ENCODE results near the gene PDZRN3. TPM values are rescaled to one million over a fixed set of nuclear protein-coding genes. Genes with fewer than 3 reads are reported as not detected.

The PDZRN3 gene
- total RNA-seq (1 to 10 TPM; 1.0 to 1.8 TPM), polyA plus RNA-seq (under 1 TPM; 0.69 to 0.82 TPM)

- Histone ChIP-seq H3K9me3 (ENCODE audit: control insufficient read depth in 4 of 4, low read length in 3 of 4) (no peaks in the 10 kb centered on the region), H3K27me3 (ENCODE audit: control insufficient read depth in 4 of 4, insufficient read depth in 4 of 4, low read length in 3 of 4) (peaks cover 0 to 11% (median 1%) of the 10 kb centered on the region in 4 donors), H3K4me1 (ENCODE audit: control insufficient read depth in 4 of 4, insufficient read depth in 4 of 4, low read length in 3 of 4) (peaks cover 8 to 26% (median 22%) of the 10 kb centered on the region in 4 donors), H3K36me3 (ENCODE audit: control insufficient read depth in 4 of 4, insufficient read depth in 3 of 4, low read depth in 1 of 4, low read length in 3 of 4) (no peaks in the 10 kb centered on the region), H3K27ac (ENCODE audit: low read depth in 1 of 2, low read length in 2 of 2) (peak within 1 kb of the TSS; percentile 23 to 42), H3K9ac (ENCODE audit: low read depth in 1 of 2, low read length in 2 of 2) (no peak within 1 kb of the TSS), H3K4me3 (ENCODE audit: low read depth in 1 of 3, low read length in 3 of 3) (peak within 1 kb of the TSS in 2 of 3 donors; percentile 53 to 55)
- WGBS, result 4% methylated on average over 55 of the region's 55 CpGs
- DNase-seq (ENCODE audit: low spot score), result no peak
- no peak for TF ChIP-seq MAX (IDR thresholded peaks at IDR 0.05)
- no peak for TF ChIP-seq EGR1 (IDR thresholded peaks at IDR 0.05; ENCODE audit: low read depth in 2 of 2)
- no peak for TF ChIP-seq FOXA1 (IDR thresholded peaks at IDR 0.05)
- no peak for TF ChIP-seq REST (IDR thresholded peaks at IDR 0.05)
- TF ChIP-seq RXRA (IDR thresholded peaks at IDR 0.05), result no peak
- TF ChIP-seq ZBTB33 (IDR thresholded peaks at IDR 0.05), result no peak
- TF ChIP-seq HNF4G (IDR thresholded peaks at IDR 0.05), result no peak
- no peak for TF ChIP-seq CTCF (IDR thresholded peaks at IDR 0.05; ENCODE audit: low read depth, low read length, missing input control)
- no peak for TF ChIP-seq FOXA2 (IDR thresholded peaks at IDR 0.05)
- no peak for TF ChIP-seq TAF1 (conservative IDR thresholded peaks at IDR 0.05)
- no peak for TF ChIP-seq GABPA (IDR thresholded peaks at IDR 0.05 in 1 of 2, conservative IDR thresholded peaks at IDR 0.05 in 1 of 2)
- TF ChIP-seq NR2F2 (IDR thresholded peaks at IDR 0.05), result no peak
Measured at GRCh38 chr3:73624821-73625665, at the start of gene PDZRN3. PDZRN3 (minus strand) TSS chr3:73624941.

- no peak overlapping the region for H3K27ac ChIP-seq (ENCODE audit: low read depth in 1 of 2, low read length in 2 of 2)
- no peak overlapping the region for H3K4me3 ChIP-seq (ENCODE audit: low read depth in 1 of 3, low read length in 3 of 3)
- no peaks in the 10 kb centered on the region for H3K36me3 ChIP-seq (ENCODE audit: control insufficient read depth in 4 of 4, insufficient read depth in 3 of 4, low read depth in 1 of 4, low read length in 3 of 4)
- WGBS, result 51% methylated on average over 5 of the region's 5 CpGs
- DNase-seq (ENCODE audit: low spot score), result no peak
- H3K4me1 ChIP-seq (ENCODE audit: control insufficient read depth in 4 of 4, insufficient read depth in 4 of 4, low read length in 3 of 4), result no peaks in the 10 kb centered on the region
- H3K27me3 ChIP-seq (ENCODE audit: control insufficient read depth in 4 of 4, insufficient read depth in 4 of 4, low read length in 3 of 4), result no peaks in the 10 kb centered on the region
- no peaks in the 10 kb centered on the region for H3K9me3 ChIP-seq (ENCODE audit: control insufficient read depth in 4 of 4, low read length in 3 of 4)
- TF ChIP-seq SP1 (IDR thresholded peaks at IDR 0.05), result no peak
- no peak for TF ChIP-seq ZBTB33 (IDR thresholded peaks at IDR 0.05)
- no peak for TF ChIP-seq FOXA2 (IDR thresholded peaks at IDR 0.05)
- TF ChIP-seq HNF4A (conservative IDR thresholded peaks at IDR 0.05), result no peak
- no peak for TF ChIP-seq CTCF (IDR thresholded peaks at IDR 0.05; ENCODE audit: low read depth, low read length, missing input control)
- TF ChIP-seq GABPA (IDR thresholded peaks at IDR 0.05 in 1 of 2, conservative IDR thresholded peaks at IDR 0.05 in 1 of 2), result no peak
- TF ChIP-seq JUND (IDR thresholded peaks at IDR 0.05), result no peak
- no peak overlapping the region for H3K9ac ChIP-seq (ENCODE audit: low read depth in 1 of 2, low read length in 2 of 2)
Measured at GRCh38 chr3:73674280-73674679, 49.5 kb upstream of the PDZRN3 start.
